ENCODE data around the gene AGL.

GRCh38 chr1:99968214-99968613 lies 118.1 kb downstream of the AGL start:
- TF ChIP-seq CBFB (IDR thresholded peaks at IDR 0.05; ENCODE audit: low read depth): no peak
- no peak for TF ChIP-seq KAT2A (conservative IDR thresholded peaks at IDR 0.05; ENCODE audit: control insufficient read depth, low read depth, low read length)
- no peak for TF ChIP-seq POLR2A (IDR thresholded peaks at IDR 0.05; ENCODE audit: low read depth, low read length)
- no peak for TF ChIP-seq CTCF (IDR thresholded peaks at IDR 0.05 in 2 of 3, conservative IDR thresholded peaks at IDR 0.05 in 1 of 3; ENCODE audit: control insufficient read depth in 2 of 3, extremely low read depth in 1 of 3, insufficient read depth in 1 of 3, low read depth in 3 of 3, low read length in 3 of 3)

Data from GM12878 (cell line).